Tibial nerve (tissue), 4 donors: Measurements from ENCODE around the gene INTS3. TPM values are rescaled to one million over a fixed set of nuclear protein-coding genes. Genes with fewer than 3 reads are reported as not detected.

ENCODE experiments used
- DNase-seq, 2 donors: peaks; one replicate each; pipeline ENCODE4 v3.0.0-alpha.2; 2019; ENCODE audit warnings: low spot score in 2 of 2
- H3K27ac ChIP-seq, 4 donors: fragments of 200-600 bp; sonication (generic) in 3 of 4; one replicate each; pipeline ENCODE4 v1.5.1; 2017 to 2019; ENCODE audit warnings: mild to moderate bottlenecking in 1 of 4
- H3K27me3 ChIP-seq, 2 donors: fragments of 200-600 bp; sonication (generic) in 1 of 2; one replicate each; pipeline versions ENCODE4 v1.5.1 to v1.6.0; 2017 to 2019
- H3K36me3 ChIP-seq, 3 donors: fragments of 200-600 bp; sonication (generic); one replicate each; pipeline ENCODE4 v1.5.1; 2018 to 2019
- H3K4me1 ChIP-seq, 4 donors: fragments of 200-600 bp; sonication (generic) in 3 of 4; one replicate each; pipeline ENCODE4 v1.5.1; 2017 to 2019
- H3K4me3 ChIP-seq, 4 donors: fragments of 200-600 bp; sonication (generic) in 3 of 4; one replicate each; pipeline ENCODE4 v1.5.1; 2017 to 2019; ENCODE audit warnings: mild to moderate bottlenecking in 1 of 4, moderate library complexity in 1 of 4
- H3K9me3 ChIP-seq, 4 donors: fragments of 200-600 bp; sonication (generic) in 3 of 4; one replicate each; pipeline ENCODE4 v1.5.1; 2017 to 2019
- CTCF ChIP-seq, 5 experiments: fragments of 200-600 bp in 3 of 5; fragments of 450-650 bp in 2 of 5; sonication (generic) in 3 of 5; IDR thresholded peaks; one replicate each; pipeline ENCODE4 v1.5.1; 2016 to 2019; ENCODE audit warnings: antibody characterized with exemption in 5 of 5, mild to moderate bottlenecking in 3 of 5, moderate library complexity in 2 of 5
- EP300 ChIP-seq, 2 donors: sonication (generic); formaldehyde crosslinking; IDR thresholded peaks; one replicate each; pipeline ENCODE4 v1.6.1; 2017; ENCODE audit warnings: antibody characterized with exemption in 2 of 2, mild to moderate bottlenecking in 1 of 2
- POLR2A ChIP-seq, 2 donors: fragments of 450-650 bp; IDR thresholded peaks; one replicate each; pipeline ENCODE4 v1.6.1; 2017; ENCODE audit warnings: antibody characterized with exemption in 2 of 2, mild to moderate bottlenecking in 2 of 2, moderate library complexity in 2 of 2
- WGBS, 2 donors: methylation state at CpG; one replicate each; pipeline ENCODE4 v1.1.5; 2018; 5-methylcytosine and 5-hydroxymethylcytosine counted together
- total RNA-seq, 4 donors: library from RNA; depleted of rRNA; stranded (reverse); fragments of >200 nt; gene quantifications; one replicate each; pipeline ENCODE4 v1.1.0, GENCODE V29; 2016

INTS3 gene
- total RNA-seq, 4 donors from 2014 or later = 66.6 to 79.5 (median 71.3) TPM

DNA sequence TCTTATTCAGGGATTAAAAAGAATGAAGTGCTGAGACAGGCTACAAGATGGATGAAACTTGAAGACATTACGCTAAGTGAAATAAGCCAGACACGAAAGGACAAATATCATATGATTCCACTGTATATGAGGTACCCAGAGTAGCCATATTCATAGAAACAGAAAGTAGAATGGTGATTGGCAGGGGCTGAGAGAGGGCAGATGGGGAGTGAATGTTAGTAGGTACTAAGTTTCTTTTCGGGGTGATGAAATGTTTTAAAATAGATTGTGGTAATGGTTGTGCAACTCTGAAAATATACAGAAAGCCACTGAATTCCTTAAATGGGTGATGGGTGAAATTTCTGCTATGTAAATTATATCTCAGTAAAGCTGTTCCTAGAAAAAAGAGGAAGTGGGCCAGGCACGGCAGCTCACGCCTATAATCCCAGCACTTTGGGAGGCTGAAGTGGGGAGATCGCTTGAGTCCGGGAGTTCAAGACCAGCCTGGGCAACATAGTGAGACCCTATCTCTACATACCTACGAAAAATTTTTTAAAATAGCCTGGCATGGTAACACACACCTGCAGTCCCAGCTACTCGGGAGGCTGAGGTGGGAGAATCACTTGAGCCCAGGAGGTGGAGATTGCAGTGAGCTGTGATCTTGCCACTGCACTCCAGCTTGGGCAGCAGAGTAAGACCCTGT is 63.3 kb downstream of the INTS3 start:
- DNase-seq = no peak
- H3K27ac ChIP-seq = peak overlapping the region; percentile 66 to 92 (median 78)
- 74% methylated on average over 9 of the region's 9 CpGs for WGBS, 2 donors
- TF ChIP-seq EP300 (IDR thresholded peaks at IDR 0.05) = peak; percentile 6 to 15
- no peak for TF ChIP-seq POLR2A (IDR thresholded peaks at IDR 0.05)
- no peaks in the 10 kb centered on the region for H3K36me3 ChIP-seq
- no peaks in the 10 kb centered on the region for H3K9me3 ChIP-seq
- H3K4me1 ChIP-seq = peaks cover 0 to 23% (median 10%) of the 10 kb centered on the region in 4 donors
- H3K27me3 ChIP-seq = peaks cover 0 to 15% of the 10 kb centered on the region in 2 donors
- H3K4me3 ChIP-seq = peak overlapping the region in 3 of 4 donors; percentile 8 to 34 (median 9)

DNA sequence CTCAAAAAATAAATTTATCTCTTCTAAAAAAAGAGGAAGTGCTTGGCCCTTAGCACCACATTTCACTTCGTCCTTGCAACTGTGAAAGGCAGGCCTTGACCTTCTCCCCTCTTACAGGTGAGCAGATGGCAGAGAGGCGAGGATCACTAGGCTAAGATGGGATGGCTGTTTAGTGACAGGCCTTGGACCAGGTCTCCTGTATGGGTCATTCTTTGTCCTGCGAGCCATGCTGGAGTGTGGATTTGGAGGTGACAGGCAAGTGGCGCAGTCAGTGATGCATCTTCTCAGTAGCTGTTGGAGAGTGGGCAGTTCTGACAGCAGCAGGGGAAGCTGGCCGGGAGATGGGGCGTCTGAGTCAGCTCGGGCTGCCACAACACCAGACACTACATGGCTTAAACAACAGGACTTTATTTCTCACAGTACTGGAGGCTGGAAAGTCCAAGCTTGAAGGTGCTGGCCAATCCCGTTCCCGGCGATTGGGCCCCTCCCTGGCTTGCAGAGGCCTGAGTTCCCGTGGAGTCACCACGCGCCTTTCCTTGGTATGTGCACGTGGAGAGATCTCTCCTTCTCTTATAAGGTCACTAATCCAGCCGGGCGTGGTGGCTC is 63.9 kb downstream of the INTS3 start:
- H3K4me1 ChIP-seq = peaks cover 0 to 24% (median 10%) of the 10 kb centered on the region in 4 donors
- H3K27me3 ChIP-seq = peaks cover 0 to 15% of the 10 kb centered on the region in 2 donors
- H3K27ac ChIP-seq = peak overlapping the region in 3 of 4 donors; percentile 66 to 85 (median 70)
- no peaks in the 10 kb centered on the region for H3K9me3 ChIP-seq
- no peak overlapping the region for H3K4me3 ChIP-seq
- no peaks in the 10 kb centered on the region for H3K36me3 ChIP-seq
- DNase-seq = no peak
- no peak for TF ChIP-seq EP300 (IDR thresholded peaks at IDR 0.05)
- no peak for TF ChIP-seq CTCF (IDR thresholded peaks at IDR 0.05)
- TF ChIP-seq POLR2A (IDR thresholded peaks at IDR 0.05) = no peak
- 80 to 84% methylated on average over 12 to 16 of the region's 16 CpGs for WGBS, 2 donors

DNA sequence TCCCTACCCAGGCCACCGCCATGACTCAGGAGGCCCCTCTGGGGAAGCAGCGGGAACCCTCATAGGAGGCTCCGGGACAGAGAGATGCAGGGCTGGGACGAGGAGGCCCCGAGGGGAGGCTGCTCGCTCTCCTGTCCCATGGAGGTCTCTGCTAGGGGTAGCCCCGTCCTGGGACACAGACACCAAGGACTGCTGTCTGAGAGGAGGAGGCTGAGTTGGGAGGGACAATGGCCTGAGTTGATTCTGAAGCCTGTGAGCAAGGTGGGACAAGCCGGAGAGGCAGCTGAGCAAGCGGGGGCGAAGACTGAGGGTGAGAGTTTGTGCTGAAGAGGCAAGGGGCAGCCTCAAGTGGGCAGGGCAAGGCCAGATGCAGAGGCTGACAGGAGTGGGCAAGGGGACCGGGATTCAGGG is 64.8 kb downstream of the INTS3 start:
- TF ChIP-seq EP300 (IDR thresholded peaks at IDR 0.05) (no peak), POLR2A (IDR thresholded peaks at IDR 0.05) (no peak), CTCF (IDR thresholded peaks at IDR 0.05) (no peak)

DNA sequence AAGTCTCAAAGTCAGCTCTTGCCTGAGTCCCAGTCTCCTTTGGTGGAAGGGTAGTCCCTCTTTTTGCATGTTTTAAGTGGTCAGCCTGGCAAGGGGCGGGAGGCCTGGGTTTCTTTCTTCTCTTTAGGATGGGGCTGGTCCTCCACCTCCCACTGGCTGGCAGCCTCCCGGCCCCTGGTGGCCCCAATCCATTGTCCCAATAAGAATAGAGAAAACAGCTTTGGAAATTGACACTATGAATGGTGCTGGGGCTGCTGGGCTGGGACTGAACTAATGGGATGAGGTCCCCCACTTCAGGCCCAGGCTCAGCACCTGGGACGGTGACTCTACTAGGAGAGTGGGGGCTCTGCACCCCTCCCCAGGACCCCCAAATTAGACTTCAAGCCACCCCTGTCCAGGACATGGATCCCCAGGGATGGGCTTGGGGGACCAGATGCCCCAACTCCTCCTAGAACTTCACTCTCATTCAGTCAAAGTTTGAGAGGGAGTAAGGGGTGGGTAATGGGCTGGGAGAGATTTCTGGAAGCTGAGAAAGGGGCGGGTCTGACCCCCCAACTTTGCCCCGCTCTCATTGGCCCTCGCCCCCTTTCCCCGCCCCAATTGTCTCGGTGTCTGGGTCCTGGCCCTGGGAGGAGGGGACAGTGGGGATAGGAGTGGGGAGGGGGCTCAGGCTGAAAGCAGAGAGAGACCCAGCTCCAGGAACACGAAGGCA is 65.6 kb downstream of the INTS3 start:
- peaks cover 0 to 31% (median 10%) of the 10 kb centered on the region in 4 donors for H3K4me1 ChIP-seq
- H3K4me3 ChIP-seq = no peak overlapping the region
- 65 to 72% methylated on average over 8 to 9 of the region's 9 CpGs for WGBS, 2 donors
- H3K27me3 ChIP-seq = peaks cover 0 to 15% of the 10 kb centered on the region in 2 donors
- TF ChIP-seq EP300 (IDR thresholded peaks at IDR 0.05) (no peak), POLR2A (IDR thresholded peaks at IDR 0.05) (no peak), CTCF (IDR thresholded peaks at IDR 0.05) (no peak)
- H3K9me3 ChIP-seq = no peaks in the 10 kb centered on the region
- no peaks in the 10 kb centered on the region for H3K36me3 ChIP-seq
- no peak for DNase-seq
- no peak overlapping the region for H3K27ac ChIP-seq

More for the DNA sequence above, 64.8 kb downstream of the INTS3 start:
- peaks cover 0 to 31% (median 10%) of the 10 kb centered on the region in 4 donors for H3K4me1 ChIP-seq
- H3K27ac ChIP-seq = no peak overlapping the region
- no peak for DNase-seq
- no peaks in the 10 kb centered on the region for H3K36me3 ChIP-seq
- 83 to 86% methylated on average over 10 to 11 of the region's 11 CpGs for WGBS, 2 donors
- no peaks in the 10 kb centered on the region for H3K9me3 ChIP-seq
- peaks cover 0 to 15% of the 10 kb centered on the region in 2 donors for H3K27me3 ChIP-seq
- no peak overlapping the region for H3K4me3 ChIP-seq

- no peak for DNase-seq
- Histone ChIP-seq H3K27ac (no peak overlapping the region), H3K4me3 (no peak overlapping the region), H3K9me3 (no peaks in the 10 kb centered on the region), H3K27me3 (peaks cover 0 to 15% of the 10 kb centered on the region in 2 donors), H3K36me3 (no peaks in the 10 kb centered on the region), H3K4me1 (peaks cover 0 to 31% (median 10%) of the 10 kb centered on the region in 4 donors)
- TF ChIP-seq CTCF (IDR thresholded peaks at IDR 0.05) (no peak), POLR2A (IDR thresholded peaks at IDR 0.05) (no peak), EP300 (IDR thresholded peaks at IDR 0.05) (no peak)
- 74 to 75% methylated on average over 10 to 12 of the region's 12 CpGs for WGBS, 2 donors
Measured at GRCh38 chr1:153793973-153794615, 66.2 kb downstream of the INTS3 start.
